Measurements from ENCODE around the gene KRT5. TPM values are rescaled to one million over a fixed set of nuclear protein-coding genes. Genes with fewer than 3 reads are reported as not detected.

The KRT5 gene
- total and polyA plus RNA-seq, 2 of the 13 experiments (the other 11 are each of a cell fraction or from before 2014, with no cell fraction given) = 0.08 TPM; not detected in 1

GRCh38 chr12:52469853-52470252 is 50.3 kb downstream of the KRT5 start (continued):
- TF ChIP-seq ZNF276 (CRISPR knock-in tag; IDR thresholded peaks at IDR 0.05; ENCODE audit: low read depth) (no peak), ATF5 (CRISPR knock-in tag; IDR thresholded peaks at IDR 0.05; ENCODE audit: low read depth) (no peak), TBL1XR1 (IDR thresholded peaks at IDR 0.05; ENCODE audit: borderline replicate concordance, low read length, partially characterized antibody) (no peak), ZNF557 (CRISPR knock-in tag; IDR thresholded peaks at IDR 0.05) (no peak)

- ATAC-seq = no peak
- Histone ChIP-seq H3K79me2 (ENCODE audit: insufficient read depth, low read length) (no peaks in the 10 kb centered on the region), H3K9ac (ENCODE audit: insufficient read depth, low read depth, low read length) (no peak overlapping the region), H3K9me3 (ENCODE audit: low read length) (no peaks in the 10 kb centered on the region), H2AFZ (ENCODE audit: low read length) (no peak overlapping the region), H3K36me3 (replicated peaks in 1 of 2; ENCODE audit: control insufficient read depth in 1 of 2, insufficient read depth in 2 of 2, low read length in 2 of 2) (no peaks in the 10 kb centered on the region), H4K20me1 (ENCODE audit: insufficient read depth, low read length) (no peaks in the 10 kb centered on the region), H3K4me3 (replicated peaks in 1 of 3; ENCODE audit: insufficient read depth in 1 of 3, low read depth in 2 of 3, low read length in 3 of 3) (no peak overlapping the region), H3K27ac (ENCODE audit: extremely low read length, insufficient read depth, low read length) (no peak overlapping the region), H3K4me1 (ENCODE audit: insufficient read depth, low read length) (peaks cover 4% of the 10 kb centered on the region), H3K4me2 (ENCODE audit: low read depth, low read length) (no peak overlapping the region), H3K27me3 (ENCODE audit: control insufficient read depth in 1 of 2, insufficient read depth in 2 of 2, low read length in 2 of 2) (no peaks in the 10 kb centered on the region; a peak in 1 of 5 replicates)
- 0% methylated on average over 2 of the region's 2 CpGs for WGBS (ENCODE audit: low lambda C conversion rate)
- no TSS peak for BruUV-seq (replicated peaks)
- in situ Hi-C loops (cut with HindIII; ENCODE audit: extremely low pct_ligation_motif_present, low pct_unique_long_range_greater_than_20kb) = no loop called here
- DNase-seq (ENCODE audit: low spot score) = no peak
- FAIRE-seq = no peak
- CTCF ChIA-PET (ENCODE audit: low intra/inter-chr PET ratio, low total read pairs) = no interaction called here
- POLR2A ChIA-PET = no interaction called here
- TF ChIP-seq ETV6 (CRISPR knock-in tag; conservative IDR thresholded peaks at IDR 0.05) = no peak
- no peak for TF ChIP-seq CERS6 (CRISPR knock-in tag; IDR thresholded peaks at IDR 0.05)
- no peak for TF ChIP-seq ZNF446 (CRISPR knock-in tag; IDR thresholded peaks at IDR 0.05)
- intact Hi-C loops (cut with micrococcal nuclease; ENCODE audit: unreplicated experiment) = no loop called here
Observed at GRCh38 chr12:52464897-52465296, 55.3 kb downstream of the KRT5 start.

Other genes with a start within 250 kb of the KRT5 start
- not detected in 2 replicates for gene KRT86, start 245.7 kb downstream of the KRT5 start, total RNA-seq (2016; rRNA removed; fragmentation: Illumina TruSeq; extraction: Trizol)
- gene KRT86, start 245.7 kb downstream of the KRT5 start, polyA plus RNA-seq (2011; rRNA removed) = not detected in 2 replicates
- gene KRT81, start 228.9 kb downstream of the KRT5 start, total RNA-seq (2016; rRNA removed; fragmentation: Illumina TruSeq; extraction: Trizol) = not detected in 2 replicates
- not detected in 2 replicates for gene KRT81, start 228.9 kb downstream of the KRT5 start, polyA plus RNA-seq (2011; rRNA removed)
- not detected in 2 replicates for gene KRT83, start 199.0 kb downstream of the KRT5 start, total RNA-seq (2016; rRNA removed; fragmentation: Illumina TruSeq; extraction: Trizol)
- gene KRT83, start 199.0 kb downstream of the KRT5 start, polyA plus RNA-seq (2011; rRNA removed) = not detected in 2 replicates
- not detected in 2 replicates for gene KRT85, start 152.9 kb downstream of the KRT5 start, total RNA-seq (2016; rRNA removed; fragmentation: Illumina TruSeq; extraction: Trizol)
- gene KRT85, start 152.9 kb downstream of the KRT5 start, polyA plus RNA-seq (2011; rRNA removed) = not detected in 2 replicates
- gene KRT84, start 134.7 kb downstream of the KRT5 start, total RNA-seq (2016; rRNA removed; fragmentation: Illumina TruSeq; extraction: Trizol) = not detected in 2 replicates
- gene KRT84, start 134.7 kb downstream of the KRT5 start, polyA plus RNA-seq (2011; rRNA removed) = not detected in 2 replicates
- gene KRT82, start 114.1 kb downstream of the KRT5 start, total RNA-seq (2016; rRNA removed; fragmentation: Illumina TruSeq; extraction: Trizol) = not detected in 2 replicates
- not detected in 2 replicates for gene KRT82, start 114.1 kb downstream of the KRT5 start, polyA plus RNA-seq (2011; rRNA removed)
- not detected in 2 replicates for gene KRT75, start 86.0 kb downstream of the KRT5 start, total RNA-seq (2016; rRNA removed; fragmentation: Illumina TruSeq; extraction: Trizol)
- gene KRT75, start 86.0 kb downstream of the KRT5 start, polyA plus RNA-seq (2011; rRNA removed) = not detected in 2 replicates
- not detected in 2 replicates for gene KRT6B, start 68.2 kb downstream of the KRT5 start, total RNA-seq (2016; rRNA removed; fragmentation: Illumina TruSeq; extraction: Trizol)
- 0.07 TPM in 1 of 2 replicates, not detected in the other for gene KRT6B, start 68.2 kb downstream of the KRT5 start, polyA plus RNA-seq (2011; rRNA removed)
- not detected in 2 replicates for gene KRT6C, start 46.6 kb downstream of the KRT5 start, total RNA-seq (2016; rRNA removed; fragmentation: Illumina TruSeq; extraction: Trizol)
- gene KRT6C, start 46.6 kb downstream of the KRT5 start, polyA plus RNA-seq (2011; rRNA removed) = 0.03 TPM in 1 of 2 replicates, not detected in the other
- gene KRT6A, start 27.1 kb downstream of the KRT5 start, total RNA-seq (2016; rRNA removed; fragmentation: Illumina TruSeq; extraction: Trizol) = not detected in 2 replicates
- 0.13 TPM in 2 replicates for gene KRT6A, start 27.1 kb downstream of the KRT5 start, polyA plus RNA-seq (2011; rRNA removed)
- gene KRT71, start 32.8 kb upstream of the KRT5 start, total RNA-seq (2016; rRNA removed; fragmentation: Illumina TruSeq; extraction: Trizol) = not detected in 2 replicates
- not detected in 2 replicates for gene KRT71, start 32.8 kb upstream of the KRT5 start, polyA plus RNA-seq (2011; rRNA removed)
- not detected in 2 replicates for gene KRT74, start 53.4 kb upstream of the KRT5 start, total RNA-seq (2016; rRNA removed; fragmentation: Illumina TruSeq; extraction: Trizol)
- gene KRT74, start 53.4 kb upstream of the KRT5 start, polyA plus RNA-seq (2011; rRNA removed) = not detected in 2 replicates
- gene KRT72, start 81.1 kb upstream of the KRT5 start, total RNA-seq (2016; rRNA removed; fragmentation: Illumina TruSeq; extraction: Trizol) = not detected in 2 replicates
- not detected in 2 replicates for gene KRT72, start 81.1 kb upstream of the KRT5 start, polyA plus RNA-seq (2011; rRNA removed)
- gene KRT73, start 98.2 kb upstream of the KRT5 start, total RNA-seq (2016; rRNA removed; fragmentation: Illumina TruSeq; extraction: Trizol) = not detected in 2 replicates
- not detected in 2 replicates for gene KRT73, start 98.2 kb upstream of the KRT5 start, polyA plus RNA-seq (2011; rRNA removed)
- gene KRT2, start 131.8 kb upstream of the KRT5 start, total RNA-seq (2016; rRNA removed; fragmentation: Illumina TruSeq; extraction: Trizol) = not detected in 2 replicates
- gene KRT2, start 131.8 kb upstream of the KRT5 start, polyA plus RNA-seq (2011; rRNA removed) = not detected in 2 replicates
- not detected in 2 replicates for gene KRT1, start 160.0 kb upstream of the KRT5 start, total RNA-seq (2016; rRNA removed; fragmentation: Illumina TruSeq; extraction: Trizol)
- not detected in 2 replicates for gene KRT1, start 160.0 kb upstream of the KRT5 start, polyA plus RNA-seq (2011; rRNA removed)
- gene KRT77, start 183.1 kb upstream of the KRT5 start, total RNA-seq (2016; rRNA removed; fragmentation: Illumina TruSeq; extraction: Trizol) = not detected in 2 replicates
- gene KRT77, start 183.1 kb upstream of the KRT5 start, polyA plus RNA-seq (2011; rRNA removed) = not detected in 2 replicates